Central memory CD8-positive, alpha-beta T cell (primary cell): ENCODE data around the gene DDX10.
"Not testable (repeated sequence)": the region's sequence is repeated elsewhere in the genome, so short reads cannot be mapped to it uniquely, and the experiment has no call there.

ENCODE experiments used
- ATAC-seq: fragments of 150-1000 bp; cut with Tn5 transposase; replicated peaks from 2 replicates; pipeline ENCODE4 v1.10.0; 2022; ENCODE audit warnings: mild to moderate bottlenecking, moderate FRiP score, moderate number of reproducible peaks; ENCODE audit not compliant: poor library complexity, severe bottlenecking; ENCODE audit errors: extremely low read depth
- DNase-seq, 2 donors: peaks; one replicate each; pipeline ENCODE4 v3.0.0; 2021; ENCODE audit warnings: low spot score in 2 of 2
- H3K27ac Mint-ChIP-seq: one replicate; pipeline ENCODE4 v1.8.0; 2022; ENCODE audit warnings: low read depth, mild to moderate bottlenecking, moderate library complexity, mixed read lengths
- H3K27me3 Mint-ChIP-seq: one replicate; pipeline ENCODE4 v1.8.0; 2022; ENCODE audit warnings: mixed read lengths
- H3K36me3 Mint-ChIP-seq: one replicate; pipeline ENCODE4 v1.8.0; 2022; ENCODE audit warnings: mild to moderate bottlenecking, moderate library complexity, mixed read lengths; ENCODE audit not compliant: insufficient read depth
- H3K4me1 Mint-ChIP-seq: one replicate; pipeline ENCODE4 v1.8.0; 2022; ENCODE audit warnings: mixed read lengths
- H3K4me3 Mint-ChIP-seq: one replicate; pipeline ENCODE4 v1.8.0; 2022; ENCODE audit warnings: mild to moderate bottlenecking, moderate library complexity, mixed read lengths
- H3K9me3 Mint-ChIP-seq: one replicate; pipeline ENCODE4 v1.8.0; 2022; ENCODE audit warnings: mixed read lengths

The DDX10 gene

DNA sequence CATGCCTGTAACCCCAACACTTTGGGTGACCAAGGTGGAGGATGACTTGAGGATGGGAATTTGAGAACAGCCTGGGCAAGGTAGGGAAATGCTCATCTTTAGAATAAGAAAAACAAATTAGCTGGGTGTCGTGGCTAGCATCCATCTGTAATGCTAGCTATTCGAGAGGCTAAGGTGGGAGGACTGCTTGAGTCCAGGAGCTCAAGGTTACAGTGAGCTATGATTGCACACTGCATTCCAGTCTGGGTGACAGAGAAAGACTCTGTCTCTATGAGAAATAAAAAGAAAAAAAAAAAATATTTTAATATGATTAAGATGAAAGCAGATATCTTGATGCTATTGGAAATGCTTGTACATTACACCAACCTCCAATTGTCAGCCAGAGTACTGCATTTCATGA is 28.6 kb upstream of the DDX10 start:
- Mint-ChIP-seq H3K27ac (no peak overlapping the region), H3K9me3 (no peaks in the 10 kb centered on the region), H3K4me1 (no peaks in the 10 kb centered on the region), H3K4me3 (no peak overlapping the region), H3K36me3 (peaks cover 2% of the 10 kb centered on the region), H3K27me3 (peaks cover 42% of the 10 kb centered on the region)
- DNase-seq: no peak
- ATAC-seq: no peak

GRCh38 chr11:108639146-108639545 is 25.7 kb upstream of the DDX10 start:
- Mint-ChIP-seq H3K4me1 (no peaks in the 10 kb centered on the region), H3K27me3 (peaks cover 27% of the 10 kb centered on the region)

DNA sequence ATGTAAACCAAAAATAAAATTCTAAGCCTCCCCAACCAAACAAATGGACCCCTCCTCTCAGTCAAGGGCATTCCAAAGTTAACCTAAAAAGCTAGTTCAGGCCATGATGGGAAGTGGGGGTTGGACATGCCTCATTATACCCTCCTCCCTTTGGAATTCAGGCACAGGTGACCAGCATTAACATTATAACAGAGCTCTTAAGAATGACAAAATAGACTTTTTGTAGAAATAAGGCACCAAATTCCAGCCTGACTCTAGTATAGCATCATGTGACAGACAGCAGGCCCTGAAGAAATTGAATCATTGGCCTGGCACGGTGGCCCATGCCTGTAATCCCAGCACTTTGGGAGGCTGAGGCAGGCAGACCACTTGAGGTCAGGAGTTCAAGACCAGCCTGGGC is 23.1 kb upstream of the DDX10 start:
- peaks cover 14% of the 10 kb centered on the region for H3K27me3 Mint-ChIP-seq
- not testable (repeated sequence) for H3K4me1 Mint-ChIP-seq, H3K9me3 Mint-ChIP-seq, H3K27ac Mint-ChIP-seq, H3K36me3 Mint-ChIP-seq, ATAC-seq, DNase-seq, H3K4me3 Mint-ChIP-seq

More at GRCh38 chr11:108639146-108639545, 25.7 kb upstream of the DDX10 start:
- Mint-ChIP-seq H3K27ac (no peak overlapping the region), H3K36me3 (no peaks in the 10 kb centered on the region), H3K4me3 (no peak overlapping the region), H3K9me3 (no peaks in the 10 kb centered on the region)
- DNase-seq (no peak), ATAC-seq (no peak)

- no peak overlapping the region for H3K4me3 Mint-ChIP-seq
- H3K27ac Mint-ChIP-seq: no peak overlapping the region
- no peak for DNase-seq
- no peaks in the 10 kb centered on the region for H3K4me1 Mint-ChIP-seq
- no peaks in the 10 kb centered on the region for H3K36me3 Mint-ChIP-seq
- H3K9me3 Mint-ChIP-seq: no peaks in the 10 kb centered on the region
- H3K27me3 Mint-ChIP-seq: peaks cover 7% of the 10 kb centered on the region
- ATAC-seq: no peak
Observed at GRCh38 chr11:108643974-108644373, 20.9 kb upstream of the DDX10 start.

DNA sequence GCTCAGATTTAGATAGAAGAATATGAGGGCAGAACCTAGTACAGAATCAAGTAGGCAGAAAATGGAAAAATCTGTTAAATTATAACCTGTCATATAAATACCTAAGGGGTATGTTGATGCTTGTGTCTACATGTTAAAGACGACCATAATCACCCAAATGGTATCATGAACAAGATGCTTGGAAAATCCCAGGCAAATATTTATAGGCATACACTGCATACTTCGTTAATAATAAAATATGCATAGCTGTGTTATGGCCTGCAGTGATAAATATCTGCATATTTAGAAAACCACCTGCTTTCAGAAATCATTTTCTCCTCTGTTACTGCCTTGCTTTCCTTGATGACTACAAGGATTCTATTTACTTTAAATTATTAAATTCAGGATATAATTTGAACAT is 18.9 kb upstream of the DDX10 start:
- H3K27ac Mint-ChIP-seq: no peak overlapping the region
- no peak overlapping the region for H3K4me3 Mint-ChIP-seq
- no peaks in the 10 kb centered on the region for H3K4me1 Mint-ChIP-seq
- no peaks in the 10 kb centered on the region for H3K9me3 Mint-ChIP-seq
- peaks cover 9% of the 10 kb centered on the region for H3K27me3 Mint-ChIP-seq
- no peaks in the 10 kb centered on the region for H3K36me3 Mint-ChIP-seq
- ATAC-seq (no peak), DNase-seq (no peak)

DNA sequence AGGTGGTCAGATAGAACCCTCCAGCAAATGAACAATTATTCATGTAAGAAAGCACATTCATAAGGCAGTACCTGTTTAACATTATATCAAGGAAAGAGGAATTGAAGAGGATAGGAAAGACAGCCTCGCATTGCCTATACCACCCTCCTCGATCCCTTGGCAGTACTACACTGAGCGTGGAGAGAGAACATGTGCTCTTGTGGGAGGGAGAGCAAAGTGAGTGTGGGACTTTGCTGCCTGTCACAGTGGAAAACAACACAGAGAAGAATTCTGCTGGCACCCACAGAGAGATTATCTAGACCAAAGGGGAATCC is 17.5 kb upstream of the DDX10 start:
- H3K27me3 Mint-ChIP-seq: peaks cover 9% of the 10 kb centered on the region
- DNase-seq (no peak), ATAC-seq (no peak)
- no peak overlapping the region for H3K27ac Mint-ChIP-seq
- no peaks in the 10 kb centered on the region for H3K9me3 Mint-ChIP-seq
- H3K4me3 Mint-ChIP-seq: no peak overlapping the region
- no peaks in the 10 kb centered on the region for H3K4me1 Mint-ChIP-seq
- no peaks in the 10 kb centered on the region for H3K36me3 Mint-ChIP-seq

DNA sequence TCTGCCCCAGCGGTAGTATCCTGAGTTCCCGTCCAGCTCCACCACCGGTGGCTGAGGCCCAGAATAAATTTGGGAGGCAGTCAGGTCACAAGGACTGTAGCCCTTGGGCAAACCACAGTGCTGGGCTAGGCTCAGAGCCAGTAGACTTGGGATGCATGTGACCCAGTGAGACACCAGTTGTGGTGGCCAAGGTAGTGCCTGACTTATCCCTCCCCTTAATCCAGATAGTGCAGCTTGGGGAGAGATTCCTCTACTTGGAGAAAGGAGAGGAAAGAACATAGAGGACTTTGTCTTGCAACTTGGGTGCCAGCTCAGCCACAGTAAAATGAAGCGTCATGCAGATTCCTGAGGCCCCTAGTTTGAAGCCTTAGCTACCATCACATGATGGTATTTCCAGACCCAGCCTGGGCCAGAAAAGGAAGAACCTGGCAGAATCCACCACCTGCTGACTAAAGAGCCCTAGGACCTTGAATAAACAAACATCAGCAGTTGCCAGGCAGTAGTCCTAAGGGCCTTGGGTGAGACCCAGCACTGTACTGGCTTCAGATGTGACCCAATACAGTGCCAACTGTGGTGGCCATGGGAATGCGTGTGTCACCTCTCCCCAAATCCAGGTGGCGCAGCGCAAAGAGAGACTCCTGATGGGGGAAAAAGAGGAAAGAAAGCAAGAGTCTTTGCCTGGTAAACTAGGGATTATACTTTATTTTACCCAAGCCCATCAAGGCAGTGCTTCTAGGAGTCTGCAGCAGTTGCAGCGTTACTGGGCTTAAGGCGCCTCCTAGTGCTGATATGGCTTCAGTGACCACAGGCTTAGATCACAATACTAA is 17.0 kb upstream of the DDX10 start:
- Mint-ChIP-seq H3K27me3 (peaks cover 9% of the 10 kb centered on the region), H3K27ac (no peak overlapping the region), H3K36me3 (no peaks in the 10 kb centered on the region), H3K4me1 (no peaks in the 10 kb centered on the region), H3K9me3 (no peaks in the 10 kb centered on the region), H3K4me3 (no peak overlapping the region)
- ATAC-seq (peak; percentile 71), DNase-seq (peak; percentile 28 to 40)

- H3K4me1 Mint-ChIP-seq: no peaks in the 10 kb centered on the region
- DNase-seq (no peak), ATAC-seq (no peak)
- peaks cover 9% of the 10 kb centered on the region for H3K27me3 Mint-ChIP-seq
- no peaks in the 10 kb centered on the region for H3K9me3 Mint-ChIP-seq
- no peaks in the 10 kb centered on the region for H3K36me3 Mint-ChIP-seq
- no peak overlapping the region for H3K4me3 Mint-ChIP-seq
- no peak overlapping the region for H3K27ac Mint-ChIP-seq
Observed at GRCh38 chr11:108648528-108648885, 16.4 kb upstream of the DDX10 start.

DNA sequence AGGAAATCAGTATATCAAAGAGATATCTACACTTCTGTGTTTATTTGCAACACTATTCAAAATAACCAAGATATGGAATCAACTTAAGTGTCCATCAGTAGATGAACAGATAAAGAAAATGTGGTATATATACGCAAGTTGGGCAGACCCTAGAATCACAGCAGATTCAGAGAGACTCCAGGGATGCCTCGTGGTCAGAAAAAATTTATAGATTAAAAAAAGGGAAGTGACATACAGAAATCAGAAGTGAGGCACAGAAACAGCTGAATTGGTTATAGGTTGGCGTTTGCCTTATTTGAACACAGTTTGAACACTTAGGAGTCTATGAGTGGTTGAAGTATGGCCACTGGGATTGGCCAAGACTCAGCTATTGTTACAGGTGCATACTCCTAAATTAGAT is 10.8 kb upstream of the DDX10 start:
- not testable (repeated sequence) for DNase-seq, H3K27ac Mint-ChIP-seq, H3K27me3 Mint-ChIP-seq

DNA sequence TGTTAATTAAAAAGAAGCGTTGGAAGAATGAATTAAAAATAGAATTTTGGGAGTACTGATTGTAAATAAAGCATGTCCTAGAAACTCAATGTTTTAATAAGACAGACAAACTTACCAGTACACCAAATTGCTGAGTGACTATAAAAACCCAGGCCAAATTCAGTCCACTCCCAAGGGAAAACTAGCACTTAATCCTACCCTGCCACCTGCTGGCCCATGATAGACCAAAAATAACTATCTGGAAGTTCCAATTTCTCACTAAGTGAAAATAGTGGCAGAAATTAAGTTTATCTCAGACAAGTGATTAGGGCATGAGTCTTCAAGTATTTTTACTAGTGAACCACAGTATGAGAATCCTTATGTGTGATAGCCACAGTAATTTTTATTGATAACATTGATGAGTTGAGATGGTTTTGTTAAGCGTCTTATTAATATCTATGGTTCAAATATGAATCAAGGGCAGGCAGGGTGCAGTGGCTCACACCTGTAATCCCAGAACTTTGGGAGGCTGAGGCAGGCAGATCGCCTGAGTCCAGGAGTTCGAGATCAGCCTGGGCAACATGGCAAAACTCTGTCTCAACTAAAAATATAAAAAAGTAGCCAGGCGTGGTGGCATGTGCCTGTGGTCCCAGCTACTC is 9.8 kb upstream of the DDX10 start:
- Mint-ChIP-seq H3K27me3 (no peaks in the 10 kb centered on the region), H3K36me3 (peaks cover 1% of the 10 kb centered on the region), H3K27ac (no peak overlapping the region), H3K4me3 (no peak overlapping the region), H3K4me1 (no peaks in the 10 kb centered on the region), H3K9me3 (no peaks in the 10 kb centered on the region)
- DNase-seq: no peak
- ATAC-seq: no peak

More for the DNA sequence above, 10.8 kb upstream of the DDX10 start:
- not testable (repeated sequence) for ATAC-seq, H3K4me1 Mint-ChIP-seq, H3K9me3 Mint-ChIP-seq, H3K4me3 Mint-ChIP-seq, H3K36me3 Mint-ChIP-seq

GRCh38 chr11:108662700-108663099 is 2.2 kb upstream of the DDX10 start:
- H3K4me3 Mint-ChIP-seq: no peak overlapping the region
- no peaks in the 10 kb centered on the region for H3K9me3 Mint-ChIP-seq
- H3K4me1 Mint-ChIP-seq: peaks cover 26% of the 10 kb centered on the region
- H3K36me3 Mint-ChIP-seq: peaks cover 11% of the 10 kb centered on the region
- H3K27me3 Mint-ChIP-seq: no peaks in the 10 kb centered on the region
- DNase-seq: no peak
- H3K27ac Mint-ChIP-seq: no peak overlapping the region
- ATAC-seq: no peak

- Mint-ChIP-seq H3K4me1 (peaks cover 30% of the 10 kb centered on the region), H3K9me3 (no peaks in the 10 kb centered on the region), H3K27ac (no peak overlapping the region), H3K36me3 (peaks cover 11% of the 10 kb centered on the region), H3K27me3 (no peaks in the 10 kb centered on the region), H3K4me3 (no peak overlapping the region)
- DNase-seq (no peak), ATAC-seq (no peak)
Observed at GRCh38 chr11:108663154-108663877, 1.6 kb upstream of the DDX10 start.

- peaks cover 54% of the 10 kb centered on the region for H3K4me1 Mint-ChIP-seq
- no peaks in the 10 kb centered on the region for H3K27me3 Mint-ChIP-seq
- no peaks in the 10 kb centered on the region for H3K9me3 Mint-ChIP-seq
- no peak for DNase-seq
- peak overlapping the region; percentile 99 for H3K4me3 Mint-ChIP-seq
- no peak for ATAC-seq
- peak overlapping the region; percentile 12 for H3K27ac Mint-ChIP-seq
- H3K36me3 Mint-ChIP-seq: peaks cover 14% of the 10 kb centered on the region
Observed at GRCh38 chr11:108666373-108666772, 1.5 kb downstream of the DDX10 start.
